ENCODE results near the gene GRIK4.
"Not testable (repeated sequence)": the region's sequence is repeated elsewhere in the genome, so short reads cannot be mapped to it uniquely, and the experiment has no call there.

The GRIK4 gene

DNA sequence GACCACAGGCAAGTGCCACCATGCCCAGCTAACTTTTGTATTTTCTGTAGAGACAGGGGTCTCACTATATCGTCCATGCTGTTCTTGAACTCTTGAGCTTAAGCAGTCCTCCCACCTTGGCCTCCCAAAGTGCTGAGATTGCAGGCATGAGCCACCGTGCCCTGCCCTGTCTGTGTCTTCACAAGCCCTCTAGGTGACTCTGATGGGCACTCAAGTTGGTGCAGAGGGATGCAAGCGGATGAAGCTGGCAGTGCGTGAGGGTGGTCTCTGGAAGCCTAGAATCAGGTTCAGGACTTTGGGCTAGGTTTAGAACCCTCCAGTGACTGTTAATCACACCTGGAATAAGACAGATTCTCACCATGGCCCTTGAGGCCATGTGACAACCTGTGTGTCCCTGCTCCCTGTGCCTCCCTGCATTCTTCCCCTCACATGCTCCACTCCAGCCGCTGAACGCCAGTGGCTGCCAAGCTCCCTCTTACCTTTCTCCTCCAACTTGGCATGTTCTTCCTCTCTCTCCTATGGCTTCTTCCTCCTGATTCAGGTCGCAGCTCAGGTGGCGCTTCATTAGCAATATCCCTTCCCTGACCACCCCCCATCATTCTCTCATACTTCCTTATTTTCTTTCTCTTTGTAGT lies 270.1 kb downstream of the GRIK4 start:
- no peak for DNase-seq (ENCODE audit: low read depth)

- no peak for DNase-seq (ENCODE audit: low read depth)
These were observed 273.2 kb downstream of the GRIK4 start for GRCh38 chr11:120784566-120785251.

DNA sequence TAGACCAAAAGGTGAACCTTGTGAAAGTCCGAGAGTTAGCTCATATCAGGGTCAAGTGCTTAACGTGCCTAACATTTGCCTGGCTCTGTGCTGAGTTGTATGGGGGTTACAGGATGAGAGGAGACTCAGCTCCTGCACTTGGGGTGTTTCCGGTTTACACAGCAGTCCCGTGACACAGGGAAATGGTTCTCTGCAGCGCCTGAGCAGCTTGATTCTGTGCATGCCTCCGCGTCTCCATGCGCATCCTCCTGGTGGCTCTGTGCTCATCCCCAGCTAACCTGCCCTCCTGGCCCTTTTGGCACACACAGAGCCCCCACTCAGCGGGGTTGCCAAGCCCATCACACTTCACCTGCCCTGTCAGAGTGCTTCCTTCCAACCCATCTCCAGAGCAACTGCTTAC lies 274.0 kb downstream of the GRIK4 start:
- no peak for DNase-seq (ENCODE audit: low read depth)

GRCh38 chr11:120786206-120786735 lies 274.7 kb downstream of the GRIK4 start:
- DNase-seq (ENCODE audit: low read depth) = no peak

DNA sequence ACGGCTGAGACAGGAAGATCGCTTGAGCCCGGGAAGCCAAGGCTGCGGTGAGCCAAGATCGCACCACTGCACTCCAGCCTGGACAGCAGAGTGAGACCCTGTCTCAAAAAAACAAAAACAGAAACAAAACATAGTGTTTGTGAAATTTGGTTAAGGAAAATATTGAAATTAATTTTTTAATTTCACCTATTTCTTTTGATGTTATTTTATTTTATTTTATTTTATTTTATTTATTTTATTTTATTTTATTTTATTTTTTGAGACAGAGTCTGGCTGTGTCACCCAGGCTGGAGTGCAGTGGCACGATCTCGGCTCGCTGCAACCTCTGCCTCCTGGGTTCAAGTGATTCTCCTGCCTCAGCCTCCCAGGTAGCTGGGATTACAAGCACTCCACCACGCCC lies 275.7 kb downstream of the GRIK4 start:
- DNase-seq (ENCODE audit: low read depth) = not testable (repeated sequence)

DNA sequence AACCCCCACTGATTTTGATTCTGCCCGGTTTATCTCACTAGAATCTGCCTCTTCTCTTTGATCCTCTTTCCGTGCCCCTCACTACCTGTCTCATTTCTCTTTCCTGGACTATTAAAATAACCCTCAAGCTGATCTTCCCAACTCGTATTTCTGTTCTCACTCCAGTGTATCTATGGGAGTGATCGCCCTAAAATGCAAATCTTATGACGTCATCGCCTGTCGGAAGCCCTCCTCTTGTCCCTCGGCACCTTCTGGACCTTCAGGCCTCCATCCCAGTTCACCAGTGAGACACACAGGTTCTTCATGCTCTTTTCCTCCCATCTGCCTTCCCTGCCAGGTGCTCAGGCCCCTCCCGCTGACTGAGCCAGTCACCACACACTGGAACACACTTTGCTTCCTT lies 277.8 kb downstream of the GRIK4 start:
- no peak for DNase-seq (ENCODE audit: low read depth)

GRCh38 chr11:120792306-120792705 lies 280.8 kb downstream of the GRIK4 start:
- no peak for DNase-seq (ENCODE audit: low read depth)

DNA sequence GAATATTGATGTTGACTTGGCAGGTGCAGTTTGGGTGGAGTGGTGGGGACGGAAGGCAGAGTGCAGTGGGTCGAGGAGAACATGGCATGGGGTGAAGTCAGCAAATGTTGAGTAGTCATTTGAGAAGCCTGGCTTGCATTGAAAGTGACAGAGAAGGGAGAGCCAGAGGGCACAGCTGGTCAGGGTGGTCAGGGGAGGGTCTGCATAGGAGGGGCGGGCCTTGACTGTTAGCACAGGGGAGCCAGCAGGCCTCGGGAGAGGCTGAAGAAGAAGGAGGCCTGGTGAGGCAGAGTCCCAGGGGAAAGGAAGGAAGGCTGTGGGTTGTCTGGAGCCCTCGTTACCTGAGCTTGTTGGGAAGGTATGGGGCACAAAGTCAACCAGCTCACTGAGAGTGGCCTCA lies 281.6 kb downstream of the GRIK4 start:
- DNase-seq (ENCODE audit: low read depth) = no peak

DNA sequence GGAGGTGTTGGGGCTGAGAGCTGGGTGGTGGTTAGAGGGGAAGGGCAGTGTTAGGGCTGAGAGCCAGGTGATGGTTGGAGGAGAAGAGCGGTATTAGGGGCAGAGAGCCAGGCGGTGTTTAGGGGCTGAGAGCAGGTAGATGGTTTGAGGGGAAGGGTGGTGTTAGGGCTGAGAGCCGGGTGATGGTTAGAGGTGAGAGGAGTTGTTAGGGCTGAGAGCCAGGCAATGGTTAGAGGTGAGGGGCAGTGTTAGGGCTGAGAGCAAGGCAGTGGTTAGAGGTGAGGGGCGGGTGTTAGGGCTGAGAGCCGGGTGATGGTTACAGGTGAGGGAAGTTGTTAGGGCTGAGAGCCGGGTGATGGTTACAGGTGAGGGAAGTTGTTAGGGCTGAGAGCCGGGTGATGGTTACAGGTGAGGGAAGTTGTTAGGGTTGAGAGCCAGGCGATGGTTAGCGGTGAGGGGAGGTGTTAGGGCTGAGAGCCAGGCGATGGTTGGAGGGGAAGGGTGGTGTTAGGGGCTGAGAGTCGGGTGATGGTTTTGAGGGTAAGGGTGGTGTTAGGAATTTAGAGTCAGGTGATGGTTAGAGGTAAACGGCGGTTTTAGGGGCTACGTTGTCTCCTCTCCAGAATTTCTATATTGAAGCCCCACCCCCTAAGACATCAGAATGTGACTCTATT lies 282.4 kb downstream of the GRIK4 start:
- no peak for DNase-seq (ENCODE audit: low read depth)

DNA sequence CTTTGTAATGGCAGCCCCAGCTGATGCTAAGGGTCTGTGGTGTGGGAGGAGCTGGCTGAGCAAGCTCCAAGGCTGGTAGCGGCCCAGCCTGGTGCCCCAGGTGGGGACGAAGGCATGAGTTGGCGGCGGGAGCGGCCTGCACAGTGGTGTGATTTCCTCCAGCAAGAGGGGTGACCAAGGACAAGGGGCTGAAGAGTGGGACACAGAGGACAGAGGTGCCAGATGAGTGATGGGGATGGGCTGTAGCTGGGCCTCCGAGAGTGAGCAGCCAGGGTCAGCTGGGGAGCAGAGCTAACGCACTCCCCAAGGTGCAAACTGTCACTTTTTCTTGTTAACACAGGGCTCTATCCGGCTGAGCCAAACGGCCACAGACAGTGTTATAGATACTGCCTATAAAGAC lies 283.2 kb downstream of the GRIK4 start:
- no peak for DNase-seq (ENCODE audit: low read depth)

- no peak for DNase-seq (ENCODE audit: low read depth)
These were observed 283.6 kb downstream of the GRIK4 start for GRCh38 chr11:120795185-120795584.

- no peak for DNase-seq (ENCODE audit: low read depth)
These were observed 285.6 kb downstream of the GRIK4 start for GRCh38 chr11:120797143-120797542.

GRCh38 chr11:120798854-120799253 lies 287.3 kb downstream of the GRIK4 start:
- no peak for DNase-seq (ENCODE audit: low read depth)

DNA sequence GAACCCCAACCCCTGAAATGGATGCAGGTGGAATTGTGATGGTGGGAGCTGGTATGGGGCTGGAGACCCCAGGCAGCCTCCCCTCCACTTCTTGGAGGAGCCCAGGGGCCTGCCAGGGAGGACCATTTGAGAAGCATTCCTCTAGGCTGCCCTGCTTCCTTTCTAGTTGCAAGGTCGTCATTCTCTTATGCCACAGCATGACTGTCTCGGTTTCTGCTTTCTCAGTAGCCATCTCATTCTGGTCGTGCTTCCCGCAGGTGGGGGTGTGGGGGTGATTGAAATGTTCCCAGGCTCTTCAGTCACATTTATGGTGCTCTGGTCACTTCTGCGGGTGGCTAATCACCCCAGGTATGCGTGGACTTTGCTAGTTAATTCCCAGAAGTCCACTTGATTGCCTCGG lies 288.7 kb downstream of the GRIK4 start:
- DNase-seq (ENCODE audit: low read depth) = no peak

- peak; percentile 15 for DNase-seq (ENCODE audit: low read depth)
These were observed 290.5 kb downstream of the GRIK4 start for GRCh38 chr11:120801801-120802689.

- no peak for DNase-seq (ENCODE audit: low read depth)
These were observed 294.5 kb downstream of the GRIK4 start for GRCh38 chr11:120805960-120806555.

DNA sequence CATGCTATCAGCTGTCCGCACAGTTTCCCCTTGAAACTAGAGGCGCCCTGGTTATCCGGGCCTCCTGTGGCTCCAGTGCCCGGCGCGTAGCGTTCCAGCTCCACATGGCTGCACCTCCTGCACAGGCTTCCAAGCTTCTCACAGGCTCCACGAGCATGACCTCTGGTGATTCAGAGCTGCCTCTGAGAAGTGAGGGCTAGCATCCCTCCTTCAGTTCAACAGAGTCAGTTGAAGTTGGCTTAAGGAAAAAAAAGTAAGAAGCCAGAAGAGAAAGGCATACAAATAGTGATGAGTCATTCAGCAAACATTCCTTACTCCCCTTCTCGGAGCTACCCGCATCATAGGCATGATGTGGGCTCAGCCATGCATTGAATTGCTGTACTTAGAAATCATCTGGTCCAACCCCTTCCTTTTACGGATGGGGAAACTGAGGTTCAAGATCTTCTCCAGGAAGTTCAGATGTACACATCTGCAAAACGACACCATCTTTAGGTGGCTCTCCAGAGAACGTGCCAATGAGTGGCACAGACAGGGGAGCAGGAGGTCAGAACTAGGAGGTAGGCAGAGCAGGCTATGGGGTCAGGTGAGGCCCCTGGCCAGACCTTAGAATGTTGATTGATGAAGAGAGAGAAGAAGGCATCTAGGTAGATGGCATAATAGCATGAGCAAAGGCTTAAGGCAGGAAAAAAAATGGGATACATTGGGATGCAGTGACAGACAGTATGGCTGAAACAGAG lies 296.0 kb downstream of the GRIK4 start:
- DNase-seq (ENCODE audit: low read depth) = no peak

DNA sequence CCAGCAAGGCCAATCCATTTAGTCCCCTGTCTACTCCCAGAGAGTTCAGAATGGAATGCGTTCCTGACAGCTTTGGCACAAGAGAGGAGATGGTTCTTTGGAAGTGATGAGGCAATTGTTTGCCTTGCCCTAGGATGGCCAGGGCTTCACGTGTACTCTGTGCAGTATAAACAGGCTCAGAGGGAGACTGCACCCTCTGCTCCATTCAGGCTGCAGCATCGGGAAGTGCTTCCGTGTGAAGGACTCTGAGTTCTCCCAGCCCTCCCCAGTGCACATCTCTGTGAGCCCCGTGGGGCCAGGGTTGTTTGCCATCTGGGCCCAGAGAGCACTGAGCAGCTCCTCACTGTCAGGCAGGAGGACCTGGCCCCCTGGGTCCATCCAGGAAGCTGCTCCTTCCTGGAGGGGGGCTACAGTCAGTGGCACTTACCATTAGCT lies 297.1 kb downstream of the GRIK4 start:
- DNase-seq (ENCODE audit: low read depth) = no peak

DNA sequence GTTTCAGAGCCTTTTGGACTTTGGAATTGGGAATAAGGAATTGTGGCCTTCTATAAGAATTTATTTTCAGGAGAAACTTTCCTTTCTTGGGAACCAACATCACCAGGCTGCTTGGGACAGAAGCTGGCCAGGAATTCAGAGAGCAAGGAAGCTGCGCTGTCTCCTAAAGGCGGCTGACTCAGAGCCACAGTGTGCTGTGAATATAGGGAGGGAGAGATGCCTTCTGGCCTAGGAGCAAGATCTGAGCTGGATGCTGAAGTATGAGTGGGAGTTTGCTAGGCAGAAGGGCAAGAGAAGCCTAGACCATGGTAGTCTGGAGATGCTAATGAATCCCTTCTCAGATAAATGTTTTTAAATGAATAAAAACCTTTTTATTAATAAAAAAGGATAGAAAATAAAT lies 298.7 kb downstream of the GRIK4 start:
- DNase-seq (ENCODE audit: low read depth) = no peak

DNA sequence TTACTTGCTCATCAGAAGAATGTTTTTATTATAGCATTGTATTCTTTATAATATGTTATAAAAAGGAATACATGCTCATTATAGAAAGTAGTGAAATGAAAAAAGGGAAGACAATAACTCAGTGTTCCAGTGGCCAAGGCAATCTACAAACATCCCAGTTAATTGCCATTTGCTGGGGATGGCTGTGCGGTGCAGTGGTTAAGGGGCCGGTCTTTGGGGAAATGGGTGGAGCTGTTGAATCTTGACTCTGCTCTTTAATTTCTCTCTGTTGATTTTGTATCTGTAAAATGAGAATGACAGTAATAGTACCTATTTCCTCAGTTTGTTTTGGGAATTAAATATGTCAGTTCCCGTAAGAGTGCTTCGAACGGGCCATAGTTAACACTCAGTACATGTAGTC lies 299.7 kb downstream of the GRIK4 start:
- DNase-seq (ENCODE audit: low read depth) = no peak

DNA sequence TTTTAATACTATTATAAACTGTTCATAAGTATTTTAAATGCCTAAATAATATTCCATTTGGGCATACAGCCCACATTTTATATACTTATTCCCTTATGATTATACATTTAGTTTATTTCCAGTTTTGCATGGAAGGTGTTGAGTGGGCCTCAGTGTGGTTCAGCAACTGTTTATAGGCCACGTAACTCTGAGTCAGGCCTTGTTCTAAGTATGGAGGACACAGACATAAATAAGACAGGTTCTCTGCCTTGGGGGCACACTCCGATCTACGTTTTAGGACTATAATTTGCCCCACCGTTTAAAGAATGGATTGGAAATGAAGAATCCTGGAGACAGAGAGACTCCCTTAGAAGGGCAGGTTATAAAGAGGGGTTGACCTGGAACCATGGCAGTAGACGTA lies 300.2 kb downstream of the GRIK4 start:
- DNase-seq (ENCODE audit: low read depth) = no peak

All from CMK (cell line).